ENCODE measurements around the gene ACTBL2. TPM values are rescaled to one million over a fixed set of nuclear protein-coding genes. Genes with fewer than 3 reads are reported as not detected.

The ACTBL2 gene
- total RNA-seq, 1 donor from 2014 or later = not detected

DNA sequence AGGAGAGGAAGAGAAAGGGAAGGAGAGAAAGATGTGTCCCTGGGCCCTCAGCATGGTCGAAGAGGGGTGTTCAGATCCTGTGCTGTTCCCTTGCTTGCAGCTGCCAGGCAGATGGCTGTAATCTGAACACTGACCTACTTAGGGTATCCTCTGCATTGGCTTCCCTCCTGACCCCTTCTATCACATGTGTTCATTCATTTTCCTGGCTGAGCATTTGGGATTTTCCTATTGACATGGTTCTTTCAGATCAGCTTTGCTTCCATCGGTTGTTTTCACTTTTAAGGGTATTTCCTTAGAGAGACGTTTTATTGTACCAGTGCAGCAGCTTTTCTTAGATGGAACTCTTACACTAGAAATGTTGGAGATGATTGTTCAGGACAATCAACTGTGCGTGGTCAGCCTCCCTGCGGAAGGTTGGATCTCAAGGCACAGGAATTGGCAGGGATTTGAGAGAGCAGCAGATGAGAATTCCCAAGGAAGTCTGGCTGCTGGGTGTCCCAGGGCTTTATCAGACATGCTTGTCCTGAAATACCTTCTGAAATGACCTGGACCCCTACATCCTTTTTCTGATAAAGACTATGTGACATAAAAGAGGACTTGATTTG lies 26.0 kb downstream of the ACTBL2 start:
- H3K4me1 Mint-ChIP-seq = peaks cover 32% of the 10 kb centered on the region
- TF ChIP-seq, protein P1, sequence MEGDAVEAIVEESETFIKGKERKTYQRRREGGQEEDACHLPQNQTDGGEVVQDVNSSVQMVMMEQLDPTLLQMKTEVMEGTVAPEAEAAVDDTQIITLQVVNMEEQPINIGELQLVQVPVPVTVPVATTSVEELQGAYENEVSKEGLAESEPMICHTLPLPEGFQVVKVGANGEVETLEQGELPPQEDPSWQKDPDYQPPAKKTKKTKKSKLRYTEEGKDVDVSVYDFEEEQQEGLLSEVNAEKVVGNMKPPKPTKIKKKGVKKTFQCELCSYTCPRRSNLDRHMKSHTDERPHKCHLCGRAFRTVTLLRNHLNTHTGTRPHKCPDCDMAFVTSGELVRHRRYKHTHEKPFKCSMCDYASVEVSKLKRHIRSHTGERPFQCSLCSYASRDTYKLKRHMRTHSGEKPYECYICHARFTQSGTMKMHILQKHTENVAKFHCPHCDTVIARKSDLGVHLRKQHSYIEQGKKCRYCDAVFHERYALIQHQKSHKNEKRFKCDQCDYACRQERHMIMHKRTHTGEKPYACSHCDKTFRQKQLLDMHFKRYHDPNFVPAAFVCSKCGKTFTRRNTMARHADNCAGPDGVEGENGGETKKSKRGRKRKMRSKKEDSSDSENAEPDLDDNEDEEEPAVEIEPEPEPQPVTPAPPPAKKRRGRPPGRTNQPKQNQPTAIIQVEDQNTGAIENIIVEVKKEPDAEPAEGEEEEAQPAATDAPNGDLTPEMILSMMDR (conservative IDR thresholded peaks at IDR 0.05) = no peak
- no peaks in the 10 kb centered on the region for H3K9me3 Mint-ChIP-seq
- DNase-seq (ENCODE audit: low read depth, low spot score) = no peak
- H3K4me3 Mint-ChIP-seq = peak overlapping the region; percentile 28
- H3K27me3 Mint-ChIP-seq (ENCODE audit: low read depth) = no peaks in the 10 kb centered on the region
- no peaks in the 10 kb centered on the region for H3K36me3 Mint-ChIP-seq (ENCODE audit: low read depth)
- peak overlapping the region; percentile 15 for H3K27ac Mint-ChIP-seq (ENCODE audit: unreplicated experiment)

DNA sequence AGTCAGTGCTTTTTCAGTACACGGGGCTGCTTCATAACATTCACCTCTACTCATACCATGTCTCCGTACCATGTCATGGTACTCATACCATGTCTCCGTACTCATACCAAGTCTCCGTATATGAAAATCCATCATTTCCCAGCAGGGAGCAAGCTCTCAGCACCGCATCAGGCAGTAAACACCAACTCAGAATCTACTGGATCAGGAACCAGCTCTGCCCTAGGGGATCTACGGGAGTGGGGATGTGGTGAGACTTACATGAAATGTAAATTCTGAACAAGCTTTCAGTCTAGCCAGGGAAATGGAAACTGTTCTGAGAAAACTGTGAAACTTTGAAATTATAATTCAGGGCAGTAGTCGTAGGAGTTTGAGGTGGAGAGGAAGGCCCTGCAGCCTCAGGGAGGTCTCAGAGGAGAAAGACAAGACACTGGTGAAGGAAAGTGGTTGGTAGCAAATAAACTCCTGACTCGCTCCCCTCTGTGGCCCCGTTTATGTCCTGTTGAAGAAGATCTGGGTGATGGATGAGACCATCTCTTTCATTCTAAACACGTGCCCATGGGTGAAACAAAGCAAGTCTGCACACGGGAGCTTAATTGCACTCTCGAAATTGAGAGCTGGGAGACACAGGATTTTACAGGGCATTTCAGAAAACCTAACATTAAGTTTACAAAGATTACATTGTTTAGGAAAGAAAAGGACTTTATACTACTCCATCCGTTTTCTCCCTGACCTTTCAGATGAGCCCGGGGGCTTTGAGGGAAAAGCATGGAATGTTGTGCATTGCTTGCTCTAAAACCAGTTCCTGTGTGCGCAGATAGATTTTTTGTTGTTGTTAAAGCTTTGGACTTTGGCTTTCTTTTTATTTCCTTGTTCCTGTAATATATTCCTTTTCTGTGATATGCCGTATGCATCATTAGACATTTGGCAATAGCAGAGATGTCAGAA lies 26.8 kb downstream of the ACTBL2 start:
- H3K4me1 Mint-ChIP-seq = peaks cover 39% of the 10 kb centered on the region
- peak overlapping the region; percentile 65 for H3K27ac Mint-ChIP-seq (ENCODE audit: unreplicated experiment)
- peak overlapping the region; percentile 28 for H3K4me3 Mint-ChIP-seq
- TF ChIP-seq, protein P1 (conservative IDR thresholded peaks at IDR 0.05) = no peak
- peaks cover under 1% of the 10 kb centered on the region for H3K9me3 Mint-ChIP-seq
- peak; percentile 8 for DNase-seq (ENCODE audit: low read depth, low spot score)
- no peaks in the 10 kb centered on the region for H3K27me3 Mint-ChIP-seq (ENCODE audit: low read depth)
- H3K36me3 Mint-ChIP-seq (ENCODE audit: low read depth) = no peaks in the 10 kb centered on the region

DNA sequence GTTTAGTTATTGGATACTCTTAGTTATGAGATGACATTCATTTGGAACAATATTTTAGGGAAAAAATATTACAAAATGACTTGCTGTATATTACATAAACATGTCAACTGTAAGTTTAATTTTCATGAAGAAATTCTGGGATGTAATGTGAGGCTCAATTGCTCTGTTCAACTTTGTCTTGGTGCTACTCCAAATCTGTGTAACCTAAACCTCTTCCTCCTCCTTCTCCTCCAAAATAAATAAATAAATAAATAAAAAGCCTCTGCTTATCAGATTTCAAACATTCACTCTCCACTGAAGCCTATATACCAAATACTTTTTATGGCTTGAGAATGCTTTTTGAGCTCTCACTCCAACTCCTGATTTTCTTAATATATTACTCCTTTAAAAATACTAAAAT lies 27.7 kb downstream of the ACTBL2 start:
- H3K4me1 Mint-ChIP-seq = peaks cover 48% of the 10 kb centered on the region
- TF ChIP-seq, protein P1 (conservative IDR thresholded peaks at IDR 0.05) = no peak
- H3K4me3 Mint-ChIP-seq = no peak overlapping the region
- H3K36me3 Mint-ChIP-seq (ENCODE audit: low read depth) = peaks cover 5% of the 10 kb centered on the region
- no peak for DNase-seq (ENCODE audit: low read depth, low spot score)
- no peak overlapping the region for H3K27ac Mint-ChIP-seq (ENCODE audit: unreplicated experiment)
- H3K9me3 Mint-ChIP-seq = peaks cover 9% of the 10 kb centered on the region
- no peaks in the 10 kb centered on the region for H3K27me3 Mint-ChIP-seq (ENCODE audit: low read depth)

DNA sequence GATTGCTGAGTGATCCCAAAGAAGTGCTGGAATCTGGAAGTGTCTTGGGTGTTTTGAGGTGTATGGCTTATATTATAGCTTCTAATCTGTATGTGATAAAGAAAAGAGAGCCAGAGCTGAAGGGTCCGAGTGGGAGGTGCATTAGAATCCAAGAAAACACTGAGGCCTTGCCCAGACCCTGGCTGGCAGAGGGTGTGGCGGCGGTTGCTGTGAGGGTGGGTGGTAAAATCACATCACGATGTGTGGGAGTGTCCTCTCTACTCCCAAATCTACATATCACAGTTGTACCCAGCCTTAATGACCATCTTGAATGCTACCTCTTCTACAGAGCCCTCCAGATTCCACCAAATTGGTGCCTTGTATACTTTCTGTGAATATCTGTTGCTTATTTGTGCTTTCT lies 28.9 kb downstream of the ACTBL2 start:
- Mint-ChIP-seq H3K36me3 (ENCODE audit: low read depth) (peaks cover 5% of the 10 kb centered on the region), H3K27me3 (ENCODE audit: low read depth) (no peaks in the 10 kb centered on the region), H3K4me1 (peaks cover 54% of the 10 kb centered on the region), H3K27ac (ENCODE audit: unreplicated experiment) (no peak overlapping the region), H3K4me3 (no peak overlapping the region), H3K9me3 (peaks cover 10% of the 10 kb centered on the region)
- DNase-seq (ENCODE audit: low read depth, low spot score) = no peak
- TF ChIP-seq, protein P1 (conservative IDR thresholded peaks at IDR 0.05) = no peak

DNA sequence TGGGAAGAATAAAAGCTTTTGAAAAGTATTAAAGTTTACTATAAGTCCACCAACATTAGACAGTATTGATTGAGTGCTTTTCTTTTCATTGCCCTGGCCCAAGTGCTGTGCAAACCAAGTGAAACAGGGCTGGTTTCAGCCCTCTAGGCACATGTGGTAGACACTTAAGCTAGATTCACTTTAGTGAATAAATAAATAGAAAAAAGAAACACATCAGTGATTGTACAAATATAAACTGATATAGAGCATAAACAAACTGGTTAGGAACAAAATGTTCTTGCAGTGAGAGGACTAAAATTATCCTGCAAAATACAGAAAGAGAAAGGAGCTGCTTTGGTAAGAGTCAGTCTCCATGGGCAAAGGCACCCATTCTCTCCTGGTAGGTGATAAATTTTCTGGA lies 29.7 kb downstream of the ACTBL2 start:
- DNase-seq (ENCODE audit: low read depth, low spot score) = no peak
- Mint-ChIP-seq H3K4me1 (peaks cover 58% of the 10 kb centered on the region), H3K4me3 (no peak overlapping the region), H3K36me3 (ENCODE audit: low read depth) (peaks cover 7% of the 10 kb centered on the region), H3K27me3 (ENCODE audit: low read depth) (no peaks in the 10 kb centered on the region), H3K9me3 (peaks cover 11% of the 10 kb centered on the region), H3K27ac (ENCODE audit: unreplicated experiment) (no peak overlapping the region)
- TF ChIP-seq, protein P1 (conservative IDR thresholded peaks at IDR 0.05) = no peak

Measured in neural crest cell (in vitro differentiated cells).